Neuronal stem cell (in vitro differentiated cells): Measurements from ENCODE around the gene LGR6.

Source experiments
- DNase-seq: peaks from one replicate; pipeline ENCODE4 v3.0.0-alpha.2; 2013; ENCODE audit warnings: low spot score
- H2AFZ ChIP-seq: one replicate; pipeline ENCODE4 v1.6.1; 2013; ENCODE audit warnings: mild to moderate bottlenecking, low read length, inconsistent platforms
- H2AK5ac ChIP-seq: 2 replicates; pipeline ENCODE4 v1.6.1; 2013; ENCODE audit warnings: low read depth, mild to moderate bottlenecking, inconsistent platforms, low read length, moderate library complexity, mixed read lengths
- H2BK120ac ChIP-seq: 2 replicates; pipeline ENCODE4 v1.6.1; 2013; ENCODE audit warnings: low read depth, mild to moderate bottlenecking, inconsistent platforms, low read length, moderate library complexity, mixed read lengths
- H2BK12ac ChIP-seq: one replicate; pipeline ENCODE4 v1.6.1; 2013; ENCODE audit warnings: low read length, inconsistent platforms
- H2BK15ac ChIP-seq: 2 replicates; pipeline ENCODE4 v1.6.1; 2013; ENCODE audit warnings: mild to moderate bottlenecking, low read length, inconsistent platforms, mixed read lengths
- H2BK5ac ChIP-seq: one replicate; pipeline ENCODE4 v1.6.1; 2013; ENCODE audit warnings: inconsistent platforms, mild to moderate bottlenecking, low read length, moderate library complexity
- H3K14ac ChIP-seq: one replicate; pipeline ENCODE4 v1.6.1; 2013; ENCODE audit warnings: low read length, inconsistent platforms
- H3K18ac ChIP-seq: 2 replicates; pipeline ENCODE4 v1.6.1; 2013; ENCODE audit warnings: low read length, inconsistent platforms
- H3K23ac ChIP-seq: 2 replicates; pipeline ENCODE4 v1.6.1; 2013; ENCODE audit warnings: low read depth, mild to moderate bottlenecking, mixed read lengths, low read length, inconsistent platforms; ENCODE audit not compliant: poor library complexity
- H3K27ac ChIP-seq: replicated peaks from 3 replicates; pipeline ENCODE4 v1.5.1; 2013; ENCODE audit warnings: low read length, inconsistent platforms
- H3K27me3 ChIP-seq, 3 experiments: 2 replicates each; pipeline ENCODE4 v1.6.1; 2013; ENCODE audit warnings: low read length in 3 of 3, mild to moderate bottlenecking in 2 of 3, inconsistent platforms in 1 of 3, low read depth in 1 of 3, mixed read lengths in 1 of 3, moderate library complexity in 1 of 3; ENCODE audit not compliant: control insufficient read depth in 3 of 3, insufficient read depth in 3 of 3
- H3K36me3 ChIP-seq, 2 donors: replicated peaks in 1 of 2; 2 replicates each; pipeline ENCODE4 v1.6.1; 2013; ENCODE audit warnings: low read length in 2 of 2; ENCODE audit not compliant: control insufficient read depth in 2 of 2, insufficient read depth in 2 of 2
- H3K4ac ChIP-seq: 2 replicates; pipeline ENCODE4 v1.6.1; 2013; ENCODE audit warnings: inconsistent platforms, mild to moderate bottlenecking, low read length, moderate library complexity
- H3K4me1 ChIP-seq, 2 donors: 1 replicate in 1 of 2; 2 replicates in 1 of 2; pipeline ENCODE4 v1.6.1; 2013; ENCODE audit warnings: low read length in 2 of 2, low read depth in 1 of 2; ENCODE audit not compliant: control insufficient read depth in 2 of 2, insufficient read depth in 1 of 2
- H3K4me2 ChIP-seq: one replicate; pipeline ENCODE4 v1.6.1; 2013; ENCODE audit warnings: mild to moderate bottlenecking, low read length, inconsistent platforms; ENCODE audit not compliant: insufficient read depth, poor library complexity, severe bottlenecking
- H3K4me3 ChIP-seq, 2 donors: 2 replicates each; pipeline ENCODE4 v1.5.1; 2013; ENCODE audit warnings: low read length in 2 of 2, mild to moderate bottlenecking in 2 of 2, inconsistent platforms in 1 of 2, moderate library complexity in 1 of 2
- H3K79me1 ChIP-seq: one replicate; pipeline ENCODE4 v1.6.1; 2013; ENCODE audit warnings: low read depth, mild to moderate bottlenecking, inconsistent platforms, low read length, moderate library complexity
- H3K9ac ChIP-seq: one replicate; pipeline ENCODE4 v1.6.1; 2013; ENCODE audit warnings: mild to moderate bottlenecking, low read depth, low read length, inconsistent platforms; ENCODE audit not compliant: poor library complexity
- H3K9me3 ChIP-seq, 2 donors: replicated peaks in 1 of 2; 2 replicates each; pipeline versions ENCODE3 to v1.6.1; 2013; ENCODE audit warnings: low read length in 2 of 2, mild to moderate bottlenecking in 2 of 2, inconsistent platforms in 1 of 2, low read depth in 1 of 2, mixed read lengths in 1 of 2, moderate library complexity in 1 of 2; ENCODE audit not compliant: control insufficient read depth in 2 of 2, insufficient read depth in 1 of 2
- H4K8ac ChIP-seq: one replicate; pipeline ENCODE4 v1.6.1; 2013; ENCODE audit warnings: low read depth, mild to moderate bottlenecking, inconsistent platforms, low read length, moderate library complexity
- H4K91ac ChIP-seq: one replicate; pipeline ENCODE4 v1.6.1; 2013; ENCODE audit warnings: low read length, low read depth, mild to moderate bottlenecking, inconsistent platforms; ENCODE audit not compliant: poor library complexity
- WGBS, 2 donors: extraction: QIAGEN DNeasy Blood & Tissue Kit; methylation state at CpG; one replicate each; pipeline ENCODE4 v1.1.7; 2013; ENCODE audit warnings: missing lambda C conversion rate in 2 of 2, mixed read lengths in 1 of 2; ENCODE audit not compliant: insufficient read length in 2 of 2, insufficient replicate concordance in 1 of 2; ENCODE audit errors: extremely low coverage in 2 of 2; 5-methylcytosine and 5-hydroxymethylcytosine counted together

Gene LGR6

DNA sequence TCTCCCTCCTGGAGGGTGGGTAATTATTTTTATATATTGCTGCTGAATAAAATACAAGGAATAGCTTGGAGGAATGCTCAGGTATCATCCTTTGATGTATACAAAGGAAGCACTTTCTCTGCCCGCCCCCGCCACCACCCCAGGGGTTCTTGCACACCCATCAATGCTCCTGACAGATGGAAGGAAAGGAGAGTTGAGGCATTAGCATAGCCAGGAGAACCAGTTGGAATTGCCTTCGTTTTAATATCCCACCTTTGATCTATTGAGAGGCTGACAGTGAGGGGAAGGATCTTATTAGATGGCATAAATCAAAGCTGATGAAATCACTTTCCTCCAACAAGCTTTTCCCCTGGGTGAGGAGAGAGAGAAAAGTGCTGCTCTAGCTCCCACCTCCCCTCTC, 71.1 kb downstream of the LGR6 start:
- H2AFZ ChIP-seq, result no peak overlapping the region
- no peak overlapping the region for H4K91ac ChIP-seq
- H3K4ac ChIP-seq, result no peak overlapping the region
- H2BK15ac ChIP-seq, result no peak overlapping the region
- H3K18ac ChIP-seq, result no peak overlapping the region
- no peak overlapping the region for H4K8ac ChIP-seq
- H3K36me3 ChIP-seq, result no peaks in the 10 kb centered on the region
- H3K27ac ChIP-seq, result no peak overlapping the region
- no peaks in the 10 kb centered on the region for H3K79me1 ChIP-seq
- H3K9ac ChIP-seq, result no peak overlapping the region
- peaks cover 0 to 53% (median 0%) of the 10 kb centered on the region in 3 experiments for H3K27me3 ChIP-seq
- no peaks in the 10 kb centered on the region for H3K9me3 ChIP-seq
- H3K4me3 ChIP-seq, result no peak overlapping the region
- H2BK5ac ChIP-seq, result no peak overlapping the region
- no CpG with 5 or more reads among the region's 3 CpGs for WGBS, 2 donors
- H3K4me2 ChIP-seq, result no peak overlapping the region
- no peak overlapping the region for H2BK120ac ChIP-seq
- H3K14ac ChIP-seq, result no peak overlapping the region
- DNase-seq, result no peak
- H2BK12ac ChIP-seq, result no peak overlapping the region
- H2AK5ac ChIP-seq, result no peak overlapping the region
- no peak overlapping the region for H3K23ac ChIP-seq
- peaks cover 0 to 12% of the 10 kb centered on the region in 2 donors for H3K4me1 ChIP-seq

DNA sequence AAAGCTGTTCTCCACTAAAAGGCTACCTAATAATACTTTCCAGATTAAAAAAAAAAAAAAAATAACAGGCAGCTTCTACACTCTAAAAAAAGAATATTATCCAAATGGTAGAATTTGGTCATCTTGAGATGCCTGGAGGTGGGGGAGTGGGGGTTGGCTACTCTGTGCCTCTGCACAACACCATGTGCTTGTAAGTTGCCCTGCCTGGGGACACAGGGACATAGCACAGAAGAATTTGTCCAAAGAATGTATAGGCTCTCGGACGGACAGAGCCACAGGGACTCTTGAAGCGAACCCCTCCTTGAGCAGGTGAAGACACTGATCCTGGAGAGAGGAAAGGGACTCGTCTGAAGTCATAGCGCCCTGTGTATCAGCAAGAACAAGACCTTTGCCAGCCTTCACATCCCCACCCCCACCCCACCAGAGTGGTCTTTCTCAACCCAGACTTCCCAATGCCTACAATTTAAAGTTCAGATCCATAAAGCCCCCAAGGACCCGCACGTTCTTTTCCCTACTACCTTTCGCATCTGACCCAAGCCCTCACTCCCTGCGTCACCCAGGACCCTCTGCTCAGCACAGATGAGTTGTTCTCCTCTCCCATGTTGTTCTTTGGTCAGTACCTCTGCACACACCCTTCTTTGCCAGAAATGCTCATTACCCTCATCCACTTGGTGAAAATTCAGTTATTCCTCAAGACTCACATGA, 72.6 kb downstream of the LGR6 start:
- Histone ChIP-seq H3K4me1 (peaks cover 0 to 16% of the 10 kb centered on the region in 2 donors), H3K14ac (no peak overlapping the region), H2BK120ac (no peak overlapping the region), H3K4ac (no peak overlapping the region), H2AK5ac (no peak overlapping the region), H4K91ac (no peak overlapping the region), H2BK5ac (no peak overlapping the region), H3K18ac (no peak overlapping the region), H3K9me3 (no peaks in the 10 kb centered on the region), H3K36me3 (no peaks in the 10 kb centered on the region), H3K23ac (peak overlapping the region; percentile 3), H4K8ac (no peak overlapping the region), H3K9ac (no peak overlapping the region), H3K27me3 (peaks cover 0 to 65% (median 0%) of the 10 kb centered on the region in 3 experiments), H2BK12ac (no peak overlapping the region), H3K4me3 (no peak overlapping the region), H3K79me1 (no peaks in the 10 kb centered on the region), H3K4me2 (no peak overlapping the region), H2AFZ (no peak overlapping the region), H2BK15ac (peak overlapping the region; percentile 42), H3K27ac (no peak overlapping the region)
- no peak for DNase-seq
- WGBS, 2 donors, result no CpG with 5 or more reads among the region's 9 CpGs

GRCh38 chr1:202268032-202268431, 74.4 kb downstream of the LGR6 start:
- Histone ChIP-seq H2BK120ac (no peak overlapping the region), H3K36me3 (no peaks in the 10 kb centered on the region), H4K91ac (no peak overlapping the region), H2BK5ac (no peak overlapping the region), H3K4me2 (no peak overlapping the region), H3K79me1 (no peaks in the 10 kb centered on the region), H2BK15ac (no peak overlapping the region), H3K4ac (no peak overlapping the region), H3K9me3 (no peaks in the 10 kb centered on the region), H4K8ac (no peak overlapping the region), H2BK12ac (no peak overlapping the region), H3K14ac (peak overlapping the region; percentile 49), H3K18ac (peak overlapping the region; percentile 61), H2AFZ (no peak overlapping the region), H2AK5ac (no peak overlapping the region), H3K27ac (no peak overlapping the region), H3K23ac (peak overlapping the region; percentile 3), H3K4me1 (peaks cover 0 to 16% of the 10 kb centered on the region in 2 donors), H3K4me3 (no peak overlapping the region), H3K27me3 (peaks cover 0 to 72% (median 0%) of the 10 kb centered on the region in 3 experiments), H3K9ac (no peak overlapping the region)
- no CpG with 5 or more reads among the region's 13 CpGs for WGBS, 2 donors
- DNase-seq, result no peak

DNA sequence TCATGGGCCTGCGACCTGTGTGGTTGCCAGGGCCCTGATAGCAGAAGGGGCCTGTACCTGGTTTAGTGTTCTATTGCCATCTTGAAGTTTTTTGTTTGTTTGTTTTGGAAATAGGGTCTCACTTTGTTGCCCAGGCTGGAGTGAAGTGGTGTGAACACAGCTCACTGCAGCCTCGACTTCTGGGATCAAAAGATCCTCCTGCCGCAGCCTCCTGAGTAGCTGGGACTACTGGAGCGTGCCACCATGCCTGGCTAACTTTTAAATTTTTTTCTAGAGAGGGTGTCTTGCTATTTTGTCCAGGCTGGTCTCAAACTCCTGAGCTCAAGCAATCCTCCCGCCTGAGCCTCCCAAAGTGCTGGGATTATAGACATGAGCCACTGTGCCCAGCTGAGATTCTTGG, 75.2 kb downstream of the LGR6 start:
- no peak overlapping the region for H2BK15ac ChIP-seq
- H3K4ac ChIP-seq, result no peak overlapping the region
- no peak overlapping the region for H3K23ac ChIP-seq
- DNase-seq, result no peak
- H3K9me3 ChIP-seq, result no peaks in the 10 kb centered on the region
- no peaks in the 10 kb centered on the region for H3K36me3 ChIP-seq
- H2AFZ ChIP-seq, result no peak overlapping the region
- H3K9ac ChIP-seq, result no peak overlapping the region
- H3K27ac ChIP-seq, result no peak overlapping the region
- no peak overlapping the region for H2BK12ac ChIP-seq
- no peak overlapping the region for H2AK5ac ChIP-seq
- WGBS, 2 donors, result no CpG with 5 or more reads among the region's 5 CpGs
- H2BK120ac ChIP-seq, result no peak overlapping the region
- H3K14ac ChIP-seq, result no peak overlapping the region
- H3K18ac ChIP-seq, result no peak overlapping the region
- no peak overlapping the region for H4K8ac ChIP-seq
- H3K79me1 ChIP-seq, result no peaks in the 10 kb centered on the region
- no peak overlapping the region for H2BK5ac ChIP-seq
- H3K27me3 ChIP-seq, result peaks cover 0 to 72% (median 2%) of the 10 kb centered on the region in 3 experiments
- no peak overlapping the region for H3K4me2 ChIP-seq
- H3K4me3 ChIP-seq, result no peak overlapping the region
- peaks cover 0 to 16% of the 10 kb centered on the region in 2 donors for H3K4me1 ChIP-seq
- H4K91ac ChIP-seq, result no peak overlapping the region
